HG03520 (cell line): ENCODE data around the gene SHD.
A peak's percentile ranks its signal among the peaks of the same experiment; 100 is the strongest.
"Not testable (repeated sequence)": the region's sequence is repeated elsewhere in the genome, so short reads cannot be mapped to it uniquely, and the experiment has no call there.

Experiments used
- ATAC-seq: cut with Tn5 transposase; IDR thresholded peaks from one replicate; pipeline ENCODE4 v1.9.1; 2021; ENCODE audit warnings: mild to moderate bottlenecking, moderate library complexity; ENCODE audit not compliant: unreplicated experiment

SHD gene

DNA sequence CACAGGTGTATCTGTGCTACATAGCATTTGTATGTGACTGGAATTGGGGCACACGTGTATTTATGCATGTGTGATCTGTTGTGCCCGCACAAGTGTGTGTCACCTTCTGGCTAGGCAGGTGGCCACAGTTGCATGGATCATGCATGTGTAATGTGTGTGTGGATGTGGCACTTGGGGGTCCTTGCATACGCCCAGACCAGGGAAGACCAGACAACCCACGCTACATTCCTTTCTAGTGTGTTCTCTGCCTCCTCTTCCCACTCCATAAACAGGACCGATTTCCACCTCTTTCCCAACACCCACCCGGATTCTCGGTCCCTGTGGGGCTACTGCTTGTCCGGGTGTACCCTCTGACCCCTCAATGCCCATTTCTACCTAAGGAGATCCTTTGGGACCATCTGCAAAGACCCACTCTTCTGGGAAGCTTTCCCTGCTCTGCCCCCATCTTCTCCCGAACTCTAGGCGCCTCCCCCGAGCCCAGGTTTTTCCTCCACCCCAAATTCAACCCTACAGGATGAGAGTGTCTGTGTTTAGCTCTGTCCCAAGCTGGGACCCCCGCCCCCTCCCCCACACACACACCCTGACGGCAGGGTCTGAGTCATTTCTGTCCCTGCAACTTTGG, 47.3 kb downstream of the SHD start:
- no peak for ATAC-seq

DNA sequence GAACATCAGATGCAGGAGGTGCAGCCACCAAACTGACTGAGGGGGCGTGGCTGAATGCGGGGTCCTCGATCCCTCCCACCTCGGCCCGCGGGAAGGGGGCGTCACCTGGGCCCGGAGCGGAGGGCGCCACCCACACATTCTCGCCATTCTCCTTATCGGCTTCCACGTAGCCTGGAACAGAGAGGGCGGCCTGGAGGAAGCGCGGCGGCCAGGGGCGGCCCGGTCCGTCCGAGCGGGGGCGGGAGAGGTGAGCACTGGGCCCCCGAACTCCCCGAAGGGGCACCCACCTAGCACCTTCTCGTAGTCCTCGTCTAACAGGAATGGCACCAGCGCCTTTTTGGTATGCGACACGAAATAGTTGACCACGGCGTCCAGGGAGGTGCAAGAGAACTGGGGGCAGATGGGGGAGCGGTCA, 47.8 kb downstream of the SHD start:
- ATAC-seq: no peak

DNA sequence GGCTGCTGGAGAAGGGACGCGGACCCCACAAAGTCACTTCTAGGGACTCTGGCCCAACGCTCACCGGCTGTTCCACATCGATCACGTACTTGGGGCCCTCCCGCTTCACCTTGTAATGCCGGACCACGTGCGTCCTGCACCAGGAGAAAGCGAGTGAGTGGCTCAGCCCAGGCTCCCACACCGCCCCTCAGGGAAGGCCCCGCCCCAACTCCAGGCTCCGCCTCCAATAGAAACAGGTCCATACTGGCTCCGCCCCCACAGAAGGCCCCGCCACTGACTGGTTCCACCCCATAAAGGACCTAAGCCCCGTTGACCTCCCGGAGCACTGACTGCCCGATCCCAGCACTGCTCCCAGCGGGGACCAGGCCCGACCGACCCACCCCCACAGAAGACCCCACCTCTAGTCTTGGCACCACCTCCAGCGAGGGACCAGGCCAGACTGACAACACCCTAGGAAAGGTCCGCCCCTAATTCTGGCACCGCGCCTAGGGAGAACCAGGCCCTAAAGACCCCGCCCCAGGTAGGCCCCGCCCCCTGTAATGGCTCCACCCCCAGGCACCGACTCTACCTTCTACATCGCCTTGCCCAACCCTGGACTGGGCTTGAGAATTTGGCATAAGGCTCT, 48.3 kb downstream of the SHD start:
- ATAC-seq: no peak

DNA sequence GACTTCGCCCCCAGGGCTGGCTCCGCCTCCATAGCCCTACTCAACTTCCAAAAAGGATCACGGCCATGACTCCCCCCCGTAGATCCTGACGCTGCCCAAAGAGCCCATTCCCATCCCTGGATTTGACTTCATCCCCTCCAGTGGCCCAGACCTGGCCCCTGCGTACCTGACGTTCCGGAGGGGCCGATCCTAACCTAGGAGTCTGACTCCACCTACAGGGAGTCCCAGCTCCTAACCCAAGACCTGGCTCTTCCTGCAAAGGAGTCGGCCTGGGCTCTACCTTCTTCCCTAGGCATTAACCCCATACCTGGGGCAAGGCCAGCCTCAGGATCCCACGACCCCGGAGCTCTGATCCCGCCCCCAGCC, 48.8 kb downstream of the SHD start:
- ATAC-seq: no peak

DNA sequence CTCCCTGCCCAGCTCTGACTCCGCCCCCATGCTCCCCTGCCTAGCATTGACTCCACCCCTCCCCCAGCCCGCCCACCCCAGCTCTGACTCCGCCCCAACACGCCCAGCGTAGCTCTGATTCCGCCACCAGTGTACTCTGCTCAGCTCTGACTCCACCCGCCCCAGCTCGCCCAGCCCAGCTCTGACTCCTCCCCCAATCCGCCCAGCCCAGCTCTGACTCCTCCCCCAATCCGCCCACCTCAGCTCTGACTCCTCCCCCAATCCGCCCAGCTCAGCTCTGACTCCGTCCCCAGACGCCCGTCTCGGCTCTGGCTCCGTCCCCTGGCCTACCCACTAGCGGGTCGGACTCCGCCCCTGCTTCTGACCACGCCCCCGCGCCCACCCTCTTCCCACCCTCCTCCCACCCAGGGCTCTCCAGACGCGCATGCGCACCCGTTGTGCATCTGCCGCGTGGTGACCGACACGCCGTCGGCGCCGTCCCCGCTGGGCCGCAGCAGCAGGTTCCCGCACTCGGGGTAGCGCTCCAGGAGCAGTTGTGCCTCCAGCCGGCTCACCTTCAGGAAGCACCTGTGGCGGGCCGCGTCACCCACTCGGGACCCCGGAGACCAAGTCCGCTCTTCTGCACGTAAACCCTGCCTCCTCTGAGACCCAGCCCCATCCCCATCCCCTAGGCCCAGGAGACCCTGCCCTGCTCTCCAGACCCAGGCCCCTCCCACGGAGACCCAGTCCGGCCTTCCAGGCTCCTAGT, 49.4 kb downstream of the SHD start:
- ATAC-seq: peak; percentile 63

DNA sequence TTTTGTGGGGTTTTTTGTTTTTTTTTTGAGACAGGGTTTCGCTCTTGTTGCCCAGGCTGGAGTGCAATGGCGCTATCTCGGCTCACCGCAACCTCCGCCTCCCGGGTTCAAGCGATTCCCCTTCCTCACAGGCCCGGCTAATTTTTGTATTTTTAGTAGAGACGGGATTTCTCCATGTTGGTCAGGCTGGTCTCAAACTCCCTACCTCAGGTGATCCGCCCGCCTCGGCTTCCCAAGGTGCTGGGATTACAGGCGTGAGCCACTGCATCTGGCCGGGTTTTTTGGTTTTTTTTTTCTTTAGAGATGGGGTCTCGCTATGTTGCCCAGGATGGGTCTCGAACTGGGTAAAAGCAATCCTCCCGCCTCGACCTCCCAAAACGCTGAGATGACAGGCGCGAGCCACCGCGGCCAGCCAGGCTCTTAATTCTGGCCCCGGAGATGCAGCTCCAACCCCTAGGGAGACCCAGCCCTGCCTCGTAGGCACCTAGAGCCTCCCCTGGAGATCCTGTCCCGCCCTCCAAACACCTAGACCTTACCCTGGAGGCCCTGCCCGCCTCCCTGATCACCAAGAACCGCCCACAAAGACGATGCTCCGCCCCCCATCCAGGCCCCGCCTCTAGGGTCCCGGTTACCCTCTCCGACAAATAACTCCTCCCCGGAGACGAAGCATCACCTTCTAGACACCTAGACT, 50.1 kb downstream of the SHD start:
- not testable (repeated sequence) for ATAC-seq

DNA sequence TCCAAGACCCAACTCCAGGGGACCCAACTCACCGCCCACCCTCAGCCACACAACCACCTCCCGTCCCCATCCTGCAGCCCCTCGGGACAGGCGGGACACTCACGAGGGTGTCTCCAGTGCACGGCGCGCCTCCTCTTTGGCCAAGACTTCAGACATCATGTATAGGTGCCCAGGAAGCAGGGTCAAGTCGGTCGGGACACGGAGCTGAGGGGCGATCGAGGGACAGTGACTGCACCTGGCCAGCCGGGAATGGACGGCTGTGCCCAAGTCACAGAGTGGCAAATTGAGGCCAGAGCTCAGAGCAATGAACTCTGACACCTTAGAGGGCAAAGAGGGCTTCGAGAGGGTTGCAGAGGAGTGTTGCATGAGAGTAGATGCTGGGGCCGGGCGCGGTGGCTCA, 50.8 kb downstream of the SHD start:
- no peak for ATAC-seq

DNA sequence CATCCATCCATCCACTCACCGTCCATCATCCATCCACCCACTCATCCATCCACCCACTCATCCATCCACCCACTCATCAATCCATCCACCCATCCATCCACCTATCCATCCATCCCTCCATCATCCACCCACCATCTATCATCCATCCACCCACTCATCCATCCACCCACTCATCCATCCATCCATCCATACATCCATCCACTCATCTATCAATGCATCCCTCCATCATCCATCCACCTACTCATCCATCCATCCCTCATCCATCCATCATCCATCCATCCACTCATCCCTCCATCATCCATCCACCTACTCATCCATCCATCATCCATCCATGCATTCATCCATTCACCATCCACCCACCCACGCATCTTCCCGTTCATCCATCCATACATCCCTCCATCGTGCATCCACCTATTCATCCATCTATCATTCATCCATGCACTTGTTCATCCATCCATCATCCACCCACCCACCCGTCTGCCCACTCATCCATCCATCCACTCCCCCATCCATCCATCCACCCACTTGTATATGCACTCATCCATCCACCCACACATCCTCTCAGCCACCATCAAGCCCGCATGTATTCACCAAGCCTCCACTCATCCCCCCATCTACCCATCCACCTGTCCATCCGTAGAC, 56.0 kb downstream of the SHD start:
- ATAC-seq: no peak

DNA sequence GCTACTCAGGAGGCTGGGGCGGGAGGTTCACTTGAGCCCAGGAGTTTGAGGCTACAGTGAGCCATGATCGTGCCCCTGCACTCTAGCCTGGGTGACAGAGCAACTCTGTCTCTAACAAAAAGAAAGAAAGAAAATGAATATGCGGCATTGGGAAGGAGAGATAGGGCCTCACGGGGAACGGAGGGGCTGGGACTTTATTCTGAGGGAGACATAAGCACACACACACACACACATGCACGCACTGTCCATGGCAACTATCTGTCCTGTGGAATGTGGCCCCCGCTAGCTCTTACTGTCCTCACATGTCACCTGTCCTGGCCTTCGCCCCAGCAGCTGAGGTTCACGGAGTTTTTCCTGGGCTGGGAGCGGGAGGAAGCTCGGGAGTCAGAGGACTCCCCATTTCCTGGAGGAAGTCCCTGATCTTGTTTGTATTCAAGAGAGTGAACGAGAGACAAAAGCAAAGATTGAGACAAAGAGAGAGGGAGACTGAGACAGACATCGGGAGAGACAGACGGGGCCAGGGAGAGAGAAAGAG, 58.9 kb downstream of the SHD start:
- ATAC-seq: no peak

DNA sequence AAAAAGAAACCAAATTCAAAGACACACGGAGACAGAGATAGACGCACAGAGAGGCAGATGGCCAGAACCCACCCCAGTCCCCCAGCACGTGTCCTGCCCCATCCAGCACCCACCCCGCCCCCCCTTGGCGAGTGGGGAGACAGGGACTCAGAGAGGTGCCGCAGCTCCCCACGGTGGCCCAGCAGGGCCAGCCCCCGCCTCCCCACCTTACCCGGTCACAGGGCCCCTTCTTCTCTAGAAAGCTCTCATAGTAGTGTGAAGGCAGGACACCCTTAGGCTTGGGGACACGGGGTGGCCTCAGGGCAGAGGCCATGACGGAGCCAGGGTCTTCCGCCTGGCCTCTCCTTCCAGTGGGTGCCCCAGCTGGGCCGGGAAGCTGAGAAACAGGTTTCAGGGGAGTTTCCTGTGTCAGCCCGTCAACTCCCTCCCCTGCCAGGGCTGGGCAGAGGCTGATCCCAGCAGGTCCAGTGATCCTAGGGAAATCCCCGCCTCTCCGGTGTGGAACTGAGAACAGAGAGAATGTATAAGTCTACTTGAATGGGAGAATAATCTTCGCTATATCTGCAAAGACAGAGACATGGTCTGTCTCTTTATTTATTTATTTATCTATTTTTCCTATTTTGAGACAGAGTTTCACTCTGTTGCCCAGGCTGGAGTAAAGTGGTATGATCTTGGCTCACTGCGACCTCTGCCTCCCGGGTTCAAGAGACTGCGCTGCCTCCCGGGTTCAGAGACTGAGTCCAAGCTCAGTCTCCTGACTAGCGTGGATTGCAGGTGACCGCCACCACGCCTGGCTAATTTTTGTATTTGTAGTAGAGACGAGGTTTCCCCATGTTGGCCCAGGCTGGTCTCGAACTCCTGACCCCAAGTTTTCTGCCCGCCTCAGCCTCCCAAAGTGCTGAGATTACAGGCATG, 59.6 kb downstream of the SHD start, which contains the start of gene STAP2:
STAP2 (minus strand) TSS at position 387 of the 915 bp plus-strand sequence; CDS start at position 313, 74 bp downstream.
- no peak for ATAC-seq
